Endothelial cell of umbilical vein (primary cell): ENCODE data around the gene ANO1. TPM values are rescaled to one million over a fixed set of nuclear protein-coding genes. Genes with fewer than 3 reads are reported as not detected.

Experiments used
- BruUV-seq: library from RNA; stranded (reverse); fragments of 400-500 nt; replicated peaks from 2 replicates; lab custom pipeline; 2021; lab: Mats Ljungman, UMichigan
- CTCF ChIA-PET: fragments of 300-600, 350-600 bp; sonication (Branson Sonifier 250); formaldehyde crosslinking; loops from one replicate; lab custom pipeline; 2021; ENCODE audit warnings: antibody characterized with exemption, inconsistent platforms; lab: Charles Lee
- POLR2A ChIA-PET: fragments of 300-600, 350-600 bp; sonication (Branson Sonifier 250); formaldehyde crosslinking; loops from one replicate; lab custom pipeline; 2021; ENCODE audit warnings: antibody characterized with exemption, inconsistent platforms; lab: Charles Lee
- DNase-seq: peaks from one replicate; pipeline ENCODE4 v3.0.0-alpha.2; 2011; ENCODE audit warnings: low read depth, low spot score
- FAIRE-seq: peaks from 2 replicates; lab custom pipeline; 2011; peaks lifted over from hg19 to GRCh38; lab: Jason Lieb, UNC
- H2AFZ ChIP-seq: 2 replicates; pipeline ENCODE4 v1.6.0; 2012; ENCODE audit warnings: low read depth, low read length, control low read depth, inconsistent platforms
- H3K27ac ChIP-seq: 2 replicates; pipeline ENCODE4 v1.5.1; 2011; ENCODE audit warnings: low read depth, mild to moderate bottlenecking, control low read depth, low read length, moderate library complexity; ENCODE audit not compliant: insufficient read depth
- H3K27me3 ChIP-seq, 2 experiments: 2 replicates each; pipeline versions ENCODE4 v1.6.0 to v1.6.1; 2011; ENCODE audit warnings: low read length in 2 of 2, mixed read lengths in 1 of 2; ENCODE audit not compliant: control insufficient read depth in 2 of 2, insufficient read depth in 2 of 2
- H3K36me3 ChIP-seq, 2 experiments: 2 replicates in 1 of 2; 3 replicates in 1 of 2; pipeline ENCODE4 v1.5.1; 2011; ENCODE audit warnings: low read length in 2 of 2, mild to moderate bottlenecking in 1 of 2, moderate library complexity in 1 of 2; ENCODE audit not compliant: control insufficient read depth in 2 of 2, insufficient read depth in 2 of 2; ENCODE audit errors: extremely low read depth in 1 of 2
- H3K4me1 ChIP-seq: 3 replicates; pipeline ENCODE4 v1.5.1; 2011; ENCODE audit warnings: mild to moderate bottlenecking, low read length; ENCODE audit not compliant: control insufficient read depth, insufficient read depth; ENCODE audit errors: extremely low read depth
- H3K4me2 ChIP-seq: 2 replicates; pipeline ENCODE4 v1.6.1; 2011; ENCODE audit warnings: low read length, control low read depth, mixed read lengths; ENCODE audit not compliant: insufficient read depth
- H3K4me3 ChIP-seq, 3 experiments: fragments of 200-600 bp in 1 of 3; sonication (generic), shearing (Covaris generic) in 1 of 3; replicated peaks in 1 of 3; 2 replicates each; pipeline ENCODE4 v1.5.1; 2011 to 2016; ENCODE audit warnings: control low read depth in 3 of 3, low read length in 3 of 3, mild to moderate bottlenecking in 2 of 3, inconsistent platforms in 1 of 3, low read depth in 1 of 3, moderate library complexity in 1 of 3; ENCODE audit not compliant: insufficient read depth in 1 of 3
- H3K79me2 ChIP-seq: 2 replicates; pipeline ENCODE4 v1.6.0; 2012; ENCODE audit warnings: low read length, inconsistent platforms; ENCODE audit not compliant: control insufficient read depth, insufficient read depth
- H3K9ac ChIP-seq: replicated peaks from 2 replicates; pipeline ENCODE3; 2011; ENCODE audit warnings: low read length, control low read depth; ENCODE audit not compliant: insufficient read depth; ENCODE audit errors: extremely low read depth
- H3K9me1 ChIP-seq: replicated peaks from 3 replicates; pipeline ENCODE4 v1.6.0; 2011; ENCODE audit warnings: mild to moderate bottlenecking, low read length; ENCODE audit not compliant: control insufficient read depth, insufficient read depth; ENCODE audit errors: extremely low read depth
- H3K9me3 ChIP-seq: replicated peaks from 2 replicates; pipeline ENCODE4 v1.5.1; 2012; ENCODE audit warnings: low read length, inconsistent platforms; ENCODE audit not compliant: control insufficient read depth, insufficient read depth
- H4K20me1 ChIP-seq: replicated peaks from 2 replicates; pipeline ENCODE3; 2011; ENCODE audit warnings: mild to moderate bottlenecking, low read length; ENCODE audit not compliant: control insufficient read depth, insufficient read depth; ENCODE audit errors: extremely low read depth
- FOS ChIP-seq: IDR thresholded peaks from 2 replicates; pipeline ENCODE4 v1.6.1; 2011; ENCODE audit warnings: mild to moderate bottlenecking, low read length, moderate library complexity, borderline replicate concordance; ENCODE audit not compliant: insufficient read depth
- GATA2 ChIP-seq: IDR thresholded peaks from 2 replicates; pipeline ENCODE4 v1.7.0; 2011; ENCODE audit warnings: low read depth, mild to moderate bottlenecking, moderate library complexity, mixed read lengths, low read length; ENCODE audit not compliant: insufficient read length, insufficient read depth
- JUN ChIP-seq: IDR thresholded peaks from 2 replicates; pipeline ENCODE4 v1.6.1; 2011; ENCODE audit warnings: borderline replicate concordance, low read depth; ENCODE audit not compliant: insufficient read length, insufficient read depth
- POLR2AphosphoS5 ChIP-seq: IDR thresholded peaks from 2 replicates; pipeline ENCODE4 v1.6.1; 2012; ENCODE audit warnings: low read depth, mild to moderate bottlenecking, control low read depth, low read length, moderate library complexity; ENCODE audit not compliant: insufficient read depth
- dilution Hi-C: fragments of 300-500 bp; cut with MboI; formaldehyde crosslinking; loops from one replicate; pipeline ENCODE4 v1.15.0; 2019; ENCODE audit warnings: low sequenced_read_pairs; ENCODE audit not compliant: extremely low pct_ligation_motif_present
- intact Hi-C: fragments of 100-400 bp; cut with micrococcal nuclease; formaldehyde crosslinking; loops from one replicate; pipeline ENCODE4 v1.10.0; 2022
- polyA plus RNA-seq, 4 experiments: library from polyadenylated mRNA; depleted of rRNA in 3 of 4; stranded (reverse) in 3 of 4; unstranded in 1 of 4; fragments of >200 nt; gene quantifications; 2 replicates each; pipeline versions ENCODE4 v1.2.1 to v1.2.3, GENCODE V29; 2011 to 2012; ENCODE audit warnings: missing spikeins in 1 of 4
- total RNA-seq: library from RNA; stranded (reverse); gene quantifications from 2 replicates; pipeline ENCODE4 v1.2.3, GENCODE V29; 2021
- TF ChIP-seq, protein P1 (sequence below), 2 donors: IDR thresholded peaks; 1 replicate in 1 of 2; 2 replicates in 1 of 2; pipeline ENCODE4 v1.5.1; 2011; ENCODE audit warnings: low read length in 2 of 2, mild to moderate bottlenecking in 2 of 2, moderate library complexity in 2 of 2, control low read depth in 1 of 2, inconsistent platforms in 1 of 2, low read depth in 1 of 2; ENCODE audit not compliant: insufficient read depth in 1 of 2; ENCODE audit errors: extremely low read depth in 1 of 2
- TF ChIP-seq, protein P2 (sequence below): IDR thresholded peaks from 2 replicates; pipeline ENCODE4 v1.6.1; 2011; ENCODE audit not compliant: insufficient read depth, insufficient read length

Gene ANO1
- total and polyA plus RNA-seq, 2 donors (not counting 3 experiments of a cell fraction or from before 2014, with no cell fraction given): 0.03 to 0.40 TPM

DNA sequence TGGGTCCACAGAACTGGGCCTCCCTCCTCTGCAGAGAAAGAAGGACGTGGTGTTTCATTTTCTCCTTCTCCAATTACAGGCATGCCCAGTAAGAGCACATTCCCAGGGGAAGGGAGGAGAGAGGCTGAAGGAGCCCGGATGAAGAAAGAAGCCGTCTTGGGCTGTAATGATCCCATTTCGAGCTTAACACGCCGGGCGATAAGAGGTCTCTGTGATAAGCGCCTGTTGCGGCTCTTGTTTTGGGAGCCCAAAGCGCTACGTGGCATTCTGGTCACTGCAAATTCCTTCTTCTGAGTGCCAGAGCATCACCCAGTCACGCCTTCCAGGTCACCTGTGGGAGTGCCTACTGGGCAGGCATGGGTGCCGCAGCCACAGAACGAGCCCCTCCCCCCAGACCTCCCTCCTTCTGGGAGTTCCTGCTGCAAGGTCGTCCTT lies 57.5 kb downstream of the ANO1 start:
- intact Hi-C loops (no loop called here), dilution Hi-C loops (no loop called here)
- no peak overlapping the region for H3K4me3 ChIP-seq
- no peak for FAIRE-seq
- TF ChIP-seq POLR2AphosphoS5: no peak
- TF ChIP-seq, protein P1, sequence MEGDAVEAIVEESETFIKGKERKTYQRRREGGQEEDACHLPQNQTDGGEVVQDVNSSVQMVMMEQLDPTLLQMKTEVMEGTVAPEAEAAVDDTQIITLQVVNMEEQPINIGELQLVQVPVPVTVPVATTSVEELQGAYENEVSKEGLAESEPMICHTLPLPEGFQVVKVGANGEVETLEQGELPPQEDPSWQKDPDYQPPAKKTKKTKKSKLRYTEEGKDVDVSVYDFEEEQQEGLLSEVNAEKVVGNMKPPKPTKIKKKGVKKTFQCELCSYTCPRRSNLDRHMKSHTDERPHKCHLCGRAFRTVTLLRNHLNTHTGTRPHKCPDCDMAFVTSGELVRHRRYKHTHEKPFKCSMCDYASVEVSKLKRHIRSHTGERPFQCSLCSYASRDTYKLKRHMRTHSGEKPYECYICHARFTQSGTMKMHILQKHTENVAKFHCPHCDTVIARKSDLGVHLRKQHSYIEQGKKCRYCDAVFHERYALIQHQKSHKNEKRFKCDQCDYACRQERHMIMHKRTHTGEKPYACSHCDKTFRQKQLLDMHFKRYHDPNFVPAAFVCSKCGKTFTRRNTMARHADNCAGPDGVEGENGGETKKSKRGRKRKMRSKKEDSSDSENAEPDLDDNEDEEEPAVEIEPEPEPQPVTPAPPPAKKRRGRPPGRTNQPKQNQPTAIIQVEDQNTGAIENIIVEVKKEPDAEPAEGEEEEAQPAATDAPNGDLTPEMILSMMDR (IDR thresholded peaks at IDR 0.05; ENCODE audit: extremely low read depth in 1 of 2, insufficient read depth in 1 of 2, low read depth in 1 of 2, low read length in 2 of 2): no peak
- TF ChIP-seq FOS: no peak
- no peak for TF ChIP-seq JUN
- ChIA-PET CTCF (no interaction called here), POLR2A (no interaction called here)
- no peak overlapping the region for H2AFZ ChIP-seq
- H3K9ac ChIP-seq: no peak overlapping the region
- H3K9me1 ChIP-seq: no peaks in the 10 kb centered on the region
- no peaks in the 10 kb centered on the region for H3K36me3 ChIP-seq
- no peaks in the 10 kb centered on the region for H3K9me3 ChIP-seq
- H3K27ac ChIP-seq: no peak overlapping the region
- no peak for DNase-seq
- no TSS peak for BruUV-seq
- no peaks in the 10 kb centered on the region for H3K27me3 ChIP-seq
- H4K20me1 ChIP-seq: no peaks in the 10 kb centered on the region
- no peaks in the 10 kb centered on the region for H3K4me1 ChIP-seq
- H3K4me2 ChIP-seq: no peak overlapping the region
- H3K79me2 ChIP-seq: no peaks in the 10 kb centered on the region

DNA sequence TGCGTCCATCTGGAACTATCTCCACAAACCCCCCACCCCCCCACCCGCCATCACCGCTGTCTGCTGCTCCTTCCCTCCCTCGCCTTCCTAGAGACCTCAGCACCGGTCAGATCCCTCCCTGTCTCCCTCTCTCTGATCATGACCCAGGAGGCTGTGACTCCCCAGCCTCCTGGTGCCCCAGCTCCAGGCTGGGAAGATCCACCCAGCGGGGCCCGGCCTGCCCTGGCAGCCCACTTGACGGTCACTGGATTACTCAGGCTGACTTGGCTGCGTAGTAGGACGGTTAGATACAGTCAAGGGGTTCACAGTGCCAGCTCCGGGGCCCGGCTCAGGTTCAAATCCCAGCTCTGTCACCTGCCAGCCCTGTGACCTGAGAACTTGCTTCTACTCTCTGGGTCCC lies 59.3 kb downstream of the ANO1 start:
- Histone ChIP-seq H3K27me3 (peaks cover 0 to 3% of the 10 kb centered on the region in 2 experiments), H3K79me2 (no peaks in the 10 kb centered on the region), H3K4me1 (no peaks in the 10 kb centered on the region), H3K9me1 (no peaks in the 10 kb centered on the region), H3K4me2 (no peak overlapping the region), H2AFZ (no peak overlapping the region), H3K36me3 (no peaks in the 10 kb centered on the region), H3K27ac (no peak overlapping the region), H3K9ac (no peak overlapping the region), H4K20me1 (no peaks in the 10 kb centered on the region), H3K4me3 (no peak overlapping the region), H3K9me3 (no peaks in the 10 kb centered on the region)
- ChIA-PET CTCF (interaction anchor here (1.0 to 2.1 kb wide), 2 partner anchors 48 to 222 kb away, joined by 3 to 6 read pairs; no protein-coding TSS in a partner anchor), POLR2A (no interaction called here)
- TF ChIP-seq, protein P1 (IDR thresholded peaks at IDR 0.05; ENCODE audit: extremely low read depth in 1 of 2, insufficient read depth in 1 of 2, low read depth in 1 of 2, low read length in 2 of 2): no peak
- TF ChIP-seq GATA2 (no peak), FOS (no peak), JUN (no peak)
- TF ChIP-seq, protein P2, sequence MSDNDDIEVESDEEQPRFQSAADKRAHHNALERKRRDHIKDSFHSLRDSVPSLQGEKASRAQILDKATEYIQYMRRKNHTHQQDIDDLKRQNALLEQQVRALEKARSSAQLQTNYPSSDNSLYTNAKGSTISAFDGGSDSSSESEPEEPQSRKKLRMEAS: no peak
- FAIRE-seq (no peak), DNase-seq (no peak)
- no TSS peak for BruUV-seq
- dilution Hi-C loops: no loop called here
- intact Hi-C loops: no loop called here
